H1 (cell line): ENCODE results near the gene SPAG17. TPM values are rescaled to one million over a fixed set of nuclear protein-coding genes. Genes with fewer than 3 reads are reported as not detected.

ENCODE experiments used
- BRCA1 ChIP-seq: IDR thresholded peaks from 2 replicates; pipeline ENCODE4 v1.6.1; 2012; ENCODE audit warnings: low read depth, low read length, improper control_type of control experiment
- CBX8 ChIP-seq: fragments of 300-800, 300-1000 bp; sonication (generic); IDR thresholded peaks from 2 replicates; pipeline ENCODE4 v1.7.1; 2016; ENCODE audit warnings: low read depth, low read length, borderline replicate concordance
- CREB1 ChIP-seq: IDR thresholded peaks from 2 replicates; pipeline ENCODE4 v1.6.1; 2012; ENCODE audit warnings: inconsistent platforms
- CTBP2 ChIP-seq: IDR thresholded peaks from 2 replicates; pipeline ENCODE4 v1.7.0; 2011; ENCODE audit warnings: borderline replicate concordance, mild to moderate bottlenecking, moderate library complexity, mixed read lengths, low read length; ENCODE audit not compliant: insufficient read depth, insufficient read length
- FOSL1 ChIP-seq: IDR thresholded peaks from 2 replicates; pipeline ENCODE4 v1.6.1; 2011; ENCODE audit warnings: mild to moderate bottlenecking, low read depth, low read length, moderate library complexity; ENCODE audit not compliant: insufficient read depth
- GTF2F1 ChIP-seq: IDR thresholded peaks from 2 replicates; pipeline ENCODE4 v1.6.1; 2012; ENCODE audit warnings: low read depth, low read length, improper control_type of control experiment, borderline replicate concordance
- NRF1 ChIP-seq: IDR thresholded peaks from 2 replicates; pipeline ENCODE4 v1.6.1; 2011; ENCODE audit warnings: mild to moderate bottlenecking, low read depth, low read length, improper control_type of control experiment
- RNF2 ChIP-seq: fragments of 200-900, 300-1000 bp; sonication (generic); IDR thresholded peaks from 2 replicates; pipeline ENCODE4 v1.7.1; 2016; ENCODE audit warnings: borderline replicate concordance, low read depth, mild to moderate bottlenecking, antibody characterized with exemption, low read length; ENCODE audit not compliant: poor library complexity, severe bottlenecking; ENCODE audit errors: missing control alignments
- SP2 ChIP-seq: IDR thresholded peaks from 2 replicates; pipeline ENCODE4 v1.6.1; 2012; ENCODE audit warnings: mild to moderate bottlenecking, low read length, inconsistent platforms
- TAF7 ChIP-seq: optimal IDR thresholded peaks from 2 replicates; pipeline ENCODE3; 2011; ENCODE audit warnings: low read depth, mild to moderate bottlenecking, inconsistent platforms, low read length, moderate library complexity, borderline replicate concordance
- polyA plus RNA-seq, 7 experiments: library from polyadenylated mRNA; depleted of rRNA in 3 of 7; stranded (reverse) in 5 of 7; unstranded in 2 of 7; fragments of >200 nt in 5 of 7; fragments of 200-250 nt in 2 of 7; gene quantifications; 1 replicate in 5 of 7; 2 replicates in 1 of 7; 4 replicates in 1 of 7; pipeline versions ENCODE4 v1.2.1 to v1.2.3, GENCODE V29; 2011 to 2013; ENCODE audit warnings: missing spikeins in 2 of 7, mixed read lengths in 2 of 7
- total RNA-seq: library from RNA; stranded (reverse); fragmentation: NEBNext Ultra II Directional; extraction: Animal tissue kit (Norgen Biotek cat#: 25700); gene quantifications from 2 replicates; pipeline ENCODE4 v1.2.1, GENCODE V29; 2021
- TF ChIP-seq, protein P1 (sequence below): fragments of 300-600 bp; sonication (generic); IDR thresholded peaks from 2 replicates; pipeline ENCODE4 v1.7.1; 2012; ENCODE audit warnings: low read length, moderate library complexity, mild to moderate bottlenecking, inconsistent platforms; ENCODE audit not compliant: insufficient replicate concordance

Gene SPAG17
- total and polyA plus RNA-seq, 2 of the 8 experiments (the other 6 are each of a cell fraction or from before 2014, with no cell fraction given) = 0.56 to 0.62 TPM

DNA sequence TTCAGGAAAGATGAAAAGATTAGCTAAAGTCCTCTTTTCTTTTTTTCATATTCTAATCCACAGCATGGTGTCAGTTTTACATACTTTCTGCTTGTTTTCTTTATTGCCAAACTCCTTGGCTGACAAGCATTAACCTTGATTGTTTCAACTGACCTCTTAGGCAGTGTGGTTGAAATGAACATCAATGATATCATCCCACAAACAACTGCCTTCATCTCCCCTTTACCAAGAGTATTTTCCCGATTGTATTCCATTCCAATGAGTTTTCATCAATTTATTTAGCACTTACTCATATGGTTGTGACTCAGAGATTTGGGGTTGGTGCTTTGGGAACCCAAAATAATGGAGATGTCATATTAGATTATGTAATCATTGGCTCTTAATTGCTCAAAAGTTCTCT, 71.8 kb downstream of the SPAG17 start (continued):
- TF ChIP-seq, protein P1, sequence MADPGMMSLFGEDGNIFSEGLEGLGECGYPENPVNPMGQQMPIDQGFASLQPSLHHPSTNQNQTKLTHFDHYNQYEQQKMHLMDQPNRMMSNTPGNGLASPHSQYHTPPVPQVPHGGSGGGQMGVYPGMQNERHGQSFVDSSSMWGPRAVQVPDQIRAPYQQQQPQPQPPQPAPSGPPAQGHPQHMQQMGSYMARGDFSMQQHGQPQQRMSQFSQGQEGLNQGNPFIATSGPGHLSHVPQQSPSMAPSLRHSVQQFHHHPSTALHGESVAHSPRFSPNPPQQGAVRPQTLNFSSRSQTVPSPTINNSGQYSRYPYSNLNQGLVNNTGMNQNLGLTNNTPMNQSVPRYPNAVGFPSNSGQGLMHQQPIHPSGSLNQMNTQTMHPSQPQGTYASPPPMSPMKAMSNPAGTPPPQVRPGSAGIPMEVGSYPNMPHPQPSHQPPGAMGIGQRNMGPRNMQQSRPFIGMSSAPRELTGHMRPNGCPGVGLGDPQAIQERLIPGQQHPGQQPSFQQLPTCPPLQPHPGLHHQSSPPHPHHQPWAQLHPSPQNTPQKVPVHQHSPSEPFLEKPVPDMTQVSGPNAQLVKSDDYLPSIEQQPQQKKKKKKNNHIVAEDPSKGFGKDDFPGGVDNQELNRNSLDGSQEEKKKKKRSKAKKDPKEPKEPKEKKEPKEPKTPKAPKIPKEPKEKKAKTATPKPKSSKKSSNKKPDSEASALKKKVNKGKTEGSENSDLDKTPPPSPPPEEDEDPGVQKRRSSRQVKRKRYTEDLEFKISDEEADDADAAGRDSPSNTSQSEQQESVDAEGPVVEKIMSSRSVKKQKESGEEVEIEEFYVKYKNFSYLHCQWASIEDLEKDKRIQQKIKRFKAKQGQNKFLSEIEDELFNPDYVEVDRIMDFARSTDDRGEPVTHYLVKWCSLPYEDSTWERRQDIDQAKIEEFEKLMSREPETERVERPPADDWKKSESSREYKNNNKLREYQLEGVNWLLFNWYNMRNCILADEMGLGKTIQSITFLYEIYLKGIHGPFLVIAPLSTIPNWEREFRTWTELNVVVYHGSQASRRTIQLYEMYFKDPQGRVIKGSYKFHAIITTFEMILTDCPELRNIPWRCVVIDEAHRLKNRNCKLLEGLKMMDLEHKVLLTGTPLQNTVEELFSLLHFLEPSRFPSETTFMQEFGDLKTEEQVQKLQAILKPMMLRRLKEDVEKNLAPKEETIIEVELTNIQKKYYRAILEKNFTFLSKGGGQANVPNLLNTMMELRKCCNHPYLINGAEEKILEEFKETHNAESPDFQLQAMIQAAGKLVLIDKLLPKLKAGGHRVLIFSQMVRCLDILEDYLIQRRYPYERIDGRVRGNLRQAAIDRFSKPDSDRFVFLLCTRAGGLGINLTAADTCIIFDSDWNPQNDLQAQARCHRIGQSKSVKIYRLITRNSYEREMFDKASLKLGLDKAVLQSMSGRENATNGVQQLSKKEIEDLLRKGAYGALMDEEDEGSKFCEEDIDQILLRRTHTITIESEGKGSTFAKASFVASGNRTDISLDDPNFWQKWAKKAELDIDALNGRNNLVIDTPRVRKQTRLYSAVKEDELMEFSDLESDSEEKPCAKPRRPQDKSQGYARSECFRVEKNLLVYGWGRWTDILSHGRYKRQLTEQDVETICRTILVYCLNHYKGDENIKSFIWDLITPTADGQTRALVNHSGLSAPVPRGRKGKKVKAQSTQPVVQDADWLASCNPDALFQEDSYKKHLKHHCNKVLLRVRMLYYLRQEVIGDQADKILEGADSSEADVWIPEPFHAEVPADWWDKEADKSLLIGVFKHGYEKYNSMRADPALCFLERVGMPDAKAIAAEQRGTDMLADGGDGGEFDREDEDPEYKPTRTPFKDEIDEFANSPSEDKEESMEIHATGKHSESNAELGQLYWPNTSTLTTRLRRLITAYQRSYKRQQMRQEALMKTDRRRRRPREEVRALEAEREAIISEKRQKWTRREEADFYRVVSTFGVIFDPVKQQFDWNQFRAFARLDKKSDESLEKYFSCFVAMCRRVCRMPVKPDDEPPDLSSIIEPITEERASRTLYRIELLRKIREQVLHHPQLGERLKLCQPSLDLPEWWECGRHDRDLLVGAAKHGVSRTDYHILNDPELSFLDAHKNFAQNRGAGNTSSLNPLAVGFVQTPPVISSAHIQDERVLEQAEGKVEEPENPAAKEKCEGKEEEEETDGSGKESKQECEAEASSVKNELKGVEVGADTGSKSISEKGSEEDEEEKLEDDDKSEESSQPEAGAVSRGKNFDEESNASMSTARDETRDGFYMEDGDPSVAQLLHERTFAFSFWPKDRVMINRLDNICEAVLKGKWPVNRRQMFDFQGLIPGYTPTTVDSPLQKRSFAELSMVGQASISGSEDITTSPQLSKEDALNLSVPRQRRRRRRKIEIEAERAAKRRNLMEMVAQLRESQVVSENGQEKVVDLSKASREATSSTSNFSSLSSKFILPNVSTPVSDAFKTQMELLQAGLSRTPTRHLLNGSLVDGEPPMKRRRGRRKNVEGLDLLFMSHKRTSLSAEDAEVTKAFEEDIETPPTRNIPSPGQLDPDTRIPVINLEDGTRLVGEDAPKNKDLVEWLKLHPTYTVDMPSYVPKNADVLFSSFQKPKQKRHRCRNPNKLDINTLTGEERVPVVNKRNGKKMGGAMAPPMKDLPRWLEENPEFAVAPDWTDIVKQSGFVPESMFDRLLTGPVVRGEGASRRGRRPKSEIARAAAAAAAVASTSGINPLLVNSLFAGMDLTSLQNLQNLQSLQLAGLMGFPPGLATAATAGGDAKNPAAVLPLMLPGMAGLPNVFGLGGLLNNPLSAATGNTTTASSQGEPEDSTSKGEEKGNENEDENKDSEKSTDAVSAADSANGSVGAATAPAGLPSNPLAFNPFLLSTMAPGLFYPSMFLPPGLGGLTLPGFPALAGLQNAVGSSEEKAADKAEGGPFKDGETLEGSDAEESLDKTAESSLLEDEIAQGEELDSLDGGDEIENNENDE = no peak
- TF ChIP-seq SP2 (no peak), RNF2 (no peak), NRF1 (no peak), BRCA1 (no peak), CREB1 (no peak), GTF2F1 (no peak), CTBP2 (no peak), CBX8 (no peak), TAF7 (no peak), FOSL1 (no peak)
